Fibroblast of skin of right biceps (primary cell): Measurements from ENCODE around the gene RUFY3.
"Not testable (repeated sequence)": the region's sequence is repeated elsewhere in the genome, so short reads cannot be mapped to it uniquely, and the experiment has no call there.

Experiments used
- DNase-seq: peaks from one replicate; pipeline ENCODE4 v3.0.0-alpha.2; 2013

Gene RUFY3

DNA sequence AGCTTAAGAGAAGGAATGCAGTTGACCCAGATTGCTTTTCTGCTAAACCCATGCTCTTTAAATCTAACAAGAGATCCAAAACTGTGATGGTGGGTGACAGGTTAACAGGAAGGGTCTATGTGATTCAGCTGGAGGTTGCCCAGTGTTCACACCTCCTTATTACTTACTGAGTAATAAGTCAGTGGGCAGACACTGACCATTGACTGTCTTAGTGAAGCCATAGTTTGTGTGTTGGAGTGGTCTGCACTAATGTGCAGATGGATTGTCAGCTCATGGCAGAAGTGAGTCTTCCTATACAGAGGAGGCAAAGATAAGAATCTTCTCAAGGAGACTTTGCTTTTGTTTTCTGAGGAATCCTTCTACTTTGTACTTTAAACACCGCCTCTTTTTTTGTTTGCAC lies 15.2 kb upstream of the RUFY3 start:
- no peak for DNase-seq

DNA sequence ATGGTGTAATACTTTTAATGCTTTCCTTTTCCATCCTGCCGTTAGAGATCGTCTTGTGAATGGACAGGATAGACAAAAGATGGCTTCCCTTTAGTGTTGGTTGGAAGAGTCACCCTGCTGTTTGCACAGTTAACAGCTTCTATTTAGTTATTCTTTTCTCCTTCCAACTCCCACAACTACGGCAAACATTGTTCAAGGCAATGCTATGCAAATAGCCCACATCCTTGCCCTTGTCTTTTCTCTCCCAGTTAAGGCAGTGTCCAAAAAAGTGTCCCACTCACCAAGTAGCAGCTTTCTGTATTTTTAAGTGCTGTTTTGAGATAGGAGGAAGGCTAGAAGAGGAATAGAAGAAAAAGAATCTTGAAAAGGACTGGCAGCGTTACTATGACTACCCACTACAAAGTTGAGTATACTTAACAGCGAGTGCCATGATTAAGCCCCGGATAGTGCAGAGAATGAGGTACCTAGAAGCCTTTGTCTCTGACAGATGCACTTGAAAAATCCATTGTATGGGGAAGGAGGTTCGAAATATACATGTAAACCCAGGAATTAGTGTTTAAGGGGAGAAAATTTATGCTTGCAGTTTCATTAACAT lies 12.1 kb upstream of the RUFY3 start:
- no peak for DNase-seq

DNA sequence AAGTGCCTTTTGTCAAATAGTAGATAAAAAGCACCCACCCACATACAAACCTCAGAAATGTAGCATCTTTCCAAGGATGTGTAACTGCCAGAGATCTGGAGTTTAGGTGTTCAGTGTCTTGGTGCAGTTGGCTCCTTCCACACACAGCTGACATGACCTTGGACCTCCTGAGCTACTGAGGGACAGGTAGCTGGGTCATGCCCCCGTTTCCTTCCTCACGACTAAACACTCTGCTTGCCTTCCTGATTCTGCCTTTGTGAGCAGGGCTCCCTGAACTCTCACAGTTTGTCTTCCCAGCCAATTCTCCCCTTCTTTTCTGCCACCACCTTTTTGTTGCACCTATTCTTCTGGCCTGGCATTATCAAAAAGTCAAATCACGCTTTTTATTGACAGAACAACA lies 10.2 kb upstream of the RUFY3 start:
- DNase-seq: no peak

DNA sequence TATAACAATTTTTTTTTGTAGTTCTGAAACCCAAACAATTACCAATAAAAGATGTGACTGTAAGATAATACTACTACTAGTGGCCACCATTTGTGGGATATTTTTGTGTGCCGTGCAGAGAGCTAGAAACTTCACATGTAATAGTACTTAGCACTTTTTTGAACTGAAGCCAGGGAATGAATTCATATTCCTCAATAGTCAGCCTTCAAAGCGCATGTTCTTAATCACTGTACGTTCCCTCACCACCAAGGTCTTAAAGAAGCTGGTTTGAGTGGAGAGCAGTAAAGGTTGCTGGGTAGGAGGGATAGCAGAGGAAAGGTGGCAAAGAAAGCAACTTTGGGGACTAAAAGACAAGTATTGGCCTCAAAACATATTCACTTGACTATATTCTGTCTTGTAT lies 9.6 kb upstream of the RUFY3 start:
- DNase-seq: peak; percentile 22

DNA sequence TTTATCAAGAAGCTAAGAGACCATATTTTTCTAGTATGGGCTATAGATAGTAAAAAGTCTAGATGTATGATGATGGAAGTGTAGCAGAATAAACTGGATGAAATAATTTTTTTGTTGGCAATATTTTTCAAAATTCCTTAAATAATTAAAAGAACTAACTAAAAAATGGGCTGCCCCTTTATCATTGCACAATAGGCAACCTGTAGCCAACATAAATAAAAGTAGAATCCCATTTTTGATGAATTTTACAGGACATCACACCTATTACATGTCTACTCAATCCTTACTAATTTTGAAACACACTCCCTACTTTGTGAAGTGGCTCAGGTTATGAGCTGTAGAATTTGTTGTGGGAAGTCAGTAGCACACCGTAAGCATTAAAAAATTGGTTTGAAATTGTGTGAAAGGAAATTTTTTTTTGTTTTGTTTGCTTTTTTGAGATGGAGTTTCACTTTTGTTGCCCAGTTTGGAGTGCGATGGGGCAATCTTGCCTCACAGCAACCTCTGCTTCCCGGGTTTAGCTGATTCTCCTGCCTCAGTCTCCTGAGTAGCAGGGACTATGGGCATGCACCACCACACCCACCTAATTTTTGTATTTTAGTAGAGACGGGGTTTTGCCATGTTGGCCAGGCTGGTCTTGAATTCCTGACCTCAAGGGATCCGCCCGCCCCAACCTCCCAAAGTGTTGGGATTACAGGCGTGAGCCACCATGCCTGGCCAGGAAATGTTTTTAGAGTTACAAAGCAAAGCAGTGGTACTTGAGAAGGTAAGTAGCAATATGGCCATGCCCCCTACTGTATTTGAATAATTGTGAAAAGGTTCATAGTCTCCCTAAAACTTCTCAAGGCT lies 8.9 kb upstream of the RUFY3 start:
- DNase-seq: no peak

DNA sequence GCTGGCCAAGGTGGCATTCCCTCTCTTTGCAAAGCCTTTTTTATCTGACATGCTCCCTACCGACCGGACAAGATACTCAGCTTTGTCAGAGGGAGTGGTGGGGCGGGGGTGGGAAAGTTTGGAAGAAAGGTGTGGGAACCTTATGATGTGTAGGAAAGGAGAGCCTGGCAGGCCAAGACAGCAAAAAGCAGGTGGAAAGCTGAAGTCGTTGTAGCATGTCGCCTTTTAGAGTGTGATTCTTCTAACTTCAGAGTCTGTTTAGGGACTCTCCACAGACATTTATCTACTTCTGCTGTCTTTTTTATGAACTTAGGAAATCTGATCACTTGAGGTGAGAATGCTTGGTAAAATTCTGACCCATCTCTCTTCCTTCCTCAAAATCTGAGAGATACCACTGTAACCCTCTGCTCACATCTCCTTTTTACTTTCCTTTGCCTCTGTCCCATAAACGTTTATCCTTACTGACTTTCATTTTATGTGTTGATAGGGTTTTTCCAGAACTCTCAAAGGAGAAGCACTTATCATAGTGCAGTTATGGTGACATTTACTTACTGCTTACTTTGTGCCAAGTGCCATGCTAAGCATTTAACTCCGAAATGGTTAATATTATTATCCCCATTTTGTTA lies 8.2 kb upstream of the RUFY3 start:
- DNase-seq: no peak

DNA sequence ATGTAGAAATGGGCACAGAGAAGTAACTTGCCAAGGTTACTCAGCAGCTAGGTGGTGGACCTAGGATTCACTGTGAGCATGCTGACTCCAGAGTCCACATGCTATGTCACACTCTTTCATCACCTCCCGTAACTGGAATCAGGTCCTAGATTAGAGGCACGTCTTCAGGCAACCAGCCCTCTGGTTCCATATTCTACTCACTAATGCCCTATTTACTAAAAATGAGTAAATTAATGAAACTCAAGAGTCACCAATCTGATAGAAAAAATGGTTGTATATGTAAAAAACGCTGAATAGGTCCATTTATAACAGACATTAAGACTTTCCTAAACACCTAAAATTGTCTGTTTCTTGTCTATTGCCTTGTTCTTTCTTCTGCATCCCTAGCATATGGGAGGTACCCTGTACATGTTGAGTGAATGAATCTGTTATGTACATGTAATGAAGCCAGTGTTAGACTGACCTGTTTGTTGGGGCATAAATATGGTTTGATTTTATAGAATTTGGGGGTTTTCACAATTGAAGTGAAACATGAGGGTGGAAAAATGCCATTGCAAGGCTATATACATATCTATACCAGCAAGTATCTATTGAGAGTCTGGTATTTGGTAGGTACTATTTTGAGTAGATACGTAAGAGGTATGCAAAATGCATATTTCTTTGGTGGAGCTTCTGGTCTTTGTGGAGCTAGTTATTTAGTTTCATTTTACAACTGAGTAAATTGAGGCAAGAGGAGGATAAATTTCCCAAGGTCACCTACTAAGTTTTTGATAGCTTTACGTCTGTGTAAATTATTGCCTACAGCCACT lies 7.5 kb upstream of the RUFY3 start:
- no peak for DNase-seq

DNA sequence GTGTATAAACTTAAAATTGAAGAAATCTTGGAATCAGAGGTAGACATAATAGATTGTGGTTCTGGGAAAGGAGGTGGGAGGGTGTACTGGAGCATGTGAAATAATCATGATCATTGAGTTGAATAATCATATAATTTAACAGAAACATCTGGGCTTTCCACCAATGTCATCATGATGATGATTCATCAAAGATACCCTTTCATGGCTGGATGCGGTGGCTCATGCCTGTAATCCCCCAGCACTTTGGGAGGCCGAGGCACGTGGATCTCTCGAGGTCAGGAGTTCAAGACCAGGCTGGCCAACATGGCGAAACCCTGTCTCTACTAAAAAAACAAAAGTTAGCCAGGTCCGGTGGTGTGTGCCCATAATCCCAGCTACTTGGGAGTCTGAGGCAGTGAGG lies 6.7 kb upstream of the RUFY3 start:
- DNase-seq: peak; percentile 53

DNA sequence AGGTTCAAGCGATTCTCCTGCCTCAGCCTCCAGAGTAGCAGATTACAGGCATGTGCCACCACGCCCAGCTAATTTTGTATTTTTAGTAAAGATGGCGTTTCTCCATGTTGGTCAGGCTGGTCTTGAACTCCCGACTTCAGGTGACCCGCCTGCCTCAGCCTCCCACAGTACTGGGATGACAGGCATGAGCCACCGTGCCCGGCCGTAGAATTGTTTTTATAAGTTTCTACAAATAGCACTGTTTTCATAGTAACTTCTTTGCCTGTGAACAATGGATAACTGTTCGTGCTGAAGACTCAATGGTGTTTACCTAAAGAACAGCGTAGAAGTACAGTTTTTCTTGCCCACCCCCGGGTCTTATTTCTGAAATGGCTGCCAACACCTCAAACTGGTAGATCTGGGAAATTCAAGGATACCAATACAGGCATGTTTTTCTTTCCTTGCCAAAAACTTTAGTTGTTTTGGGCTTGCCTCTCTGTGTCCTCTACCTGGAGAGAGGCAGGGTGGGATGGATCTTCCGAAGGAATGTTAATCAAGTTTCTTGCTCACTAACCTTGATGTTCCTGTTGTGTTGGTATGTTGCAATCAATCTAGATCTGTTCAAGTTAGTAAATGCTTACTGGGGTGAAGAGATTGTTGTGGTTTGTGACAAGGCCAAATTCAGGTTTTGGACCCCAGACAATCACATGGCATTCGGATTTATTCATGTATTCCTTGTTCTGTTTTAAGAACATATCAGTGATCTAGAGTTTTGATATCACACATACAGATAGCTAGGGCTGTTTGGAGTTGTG lies 2.8 kb upstream of the RUFY3 start:
- DNase-seq: no peak

DNA sequence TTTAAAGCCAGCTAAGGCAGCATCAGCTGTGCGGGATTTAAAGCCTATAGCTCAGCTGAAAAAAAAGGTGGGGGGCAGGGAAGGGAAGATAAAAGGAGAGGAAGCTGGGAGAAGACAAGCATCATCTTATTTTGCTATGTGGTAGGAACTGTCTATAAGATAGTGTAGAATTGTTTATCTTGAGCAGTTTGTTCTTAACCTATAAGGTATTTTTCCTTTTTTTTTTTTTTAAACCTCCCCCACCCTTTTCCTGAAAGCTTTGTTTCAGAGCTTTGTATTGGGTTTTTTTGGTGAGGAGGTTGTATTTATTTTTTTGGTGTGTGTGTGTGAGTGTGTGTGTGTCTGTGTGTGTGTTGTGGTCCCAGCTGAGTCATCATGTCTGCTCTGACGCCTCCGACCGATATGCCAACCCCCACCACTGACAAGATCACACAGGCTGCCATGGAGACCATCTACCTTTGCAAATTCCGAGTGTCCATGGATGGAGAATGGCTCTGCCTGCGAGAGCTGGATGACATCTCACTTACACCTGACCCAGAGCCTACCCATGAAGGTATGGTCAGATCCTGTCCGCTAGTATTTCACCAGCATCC lies 531 bp downstream of the RUFY3 start:
- peak; percentile 79 for DNase-seq

DNA sequence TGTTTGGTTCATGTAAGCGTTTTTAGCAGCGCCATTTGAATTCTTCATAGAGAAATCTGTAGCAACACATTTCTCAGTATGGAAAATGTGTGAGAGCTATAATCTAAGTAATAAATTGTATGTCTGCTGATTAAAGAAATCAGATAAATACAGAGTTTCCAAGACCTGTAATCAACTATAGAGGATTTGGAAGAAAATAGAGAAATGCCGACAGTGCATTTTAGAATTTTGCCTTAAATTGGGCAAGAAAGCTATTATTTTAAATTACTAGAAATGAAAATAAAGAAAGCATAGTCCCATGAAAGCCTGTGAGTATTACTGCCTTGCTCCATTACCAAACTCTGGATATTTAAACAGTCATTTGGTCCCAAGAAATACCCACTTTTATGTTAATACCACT lies 2.7 kb downstream of the RUFY3 start:
- DNase-seq: no peak

DNA sequence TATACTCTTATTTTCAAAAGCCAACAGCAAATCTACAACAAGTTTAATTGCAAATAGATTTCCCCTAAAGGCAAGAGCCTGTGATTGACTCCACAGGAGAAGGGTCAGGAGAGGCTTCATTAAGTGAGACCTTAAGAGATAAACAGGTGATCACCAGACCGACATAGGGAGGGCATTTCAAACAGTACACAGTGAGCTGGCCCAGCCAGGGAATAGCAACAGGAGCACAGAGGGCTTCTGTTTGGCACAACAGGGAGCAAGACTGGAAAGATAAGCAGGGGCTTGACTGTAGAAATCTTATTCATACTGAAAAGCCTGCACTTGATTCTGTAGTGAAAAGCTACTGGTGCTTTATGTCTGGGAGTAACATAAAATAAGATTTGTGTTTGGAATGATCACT lies 3.9 kb downstream of the RUFY3 start:
- no peak for DNase-seq

DNA sequence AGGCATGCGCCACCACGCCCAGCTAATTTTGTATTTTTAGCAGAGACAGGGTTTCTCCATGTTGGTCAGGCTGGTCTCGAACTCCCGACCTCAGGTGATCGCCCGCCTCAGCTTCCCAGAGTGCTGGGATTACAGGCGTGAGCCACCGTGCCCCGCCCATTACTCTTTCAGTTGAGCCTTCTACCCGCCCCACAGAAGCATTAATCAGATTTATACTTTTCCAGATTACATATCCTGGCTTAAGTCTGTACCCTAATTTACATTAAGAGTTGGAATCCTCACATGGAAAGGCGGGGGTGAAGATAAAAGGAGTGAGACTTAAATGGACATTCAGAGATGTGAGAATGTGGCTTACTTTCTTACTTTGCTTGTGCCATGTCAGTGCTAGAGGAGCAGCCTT lies 4.8 kb downstream of the RUFY3 start:
- not testable (repeated sequence) for DNase-seq

DNA sequence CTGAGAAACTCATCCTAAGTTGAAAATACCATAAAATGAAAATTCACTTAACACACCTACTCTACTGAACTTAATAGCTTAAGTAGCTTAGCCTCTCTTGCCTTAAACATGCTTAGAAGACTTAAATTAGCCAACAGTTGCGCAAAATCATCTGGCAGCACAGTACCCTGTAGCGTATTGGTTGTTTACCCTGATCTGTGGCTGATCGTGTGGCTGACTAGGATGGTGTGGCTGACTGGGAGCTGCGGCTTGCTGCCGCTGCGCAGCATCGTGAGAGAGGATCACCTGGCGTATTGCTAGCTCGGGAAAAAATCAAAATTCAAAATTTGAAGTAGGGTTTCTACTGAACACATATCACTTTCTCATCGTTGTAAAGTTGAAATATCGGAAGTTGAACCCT lies 6.3 kb downstream of the RUFY3 start:
- no peak for DNase-seq

DNA sequence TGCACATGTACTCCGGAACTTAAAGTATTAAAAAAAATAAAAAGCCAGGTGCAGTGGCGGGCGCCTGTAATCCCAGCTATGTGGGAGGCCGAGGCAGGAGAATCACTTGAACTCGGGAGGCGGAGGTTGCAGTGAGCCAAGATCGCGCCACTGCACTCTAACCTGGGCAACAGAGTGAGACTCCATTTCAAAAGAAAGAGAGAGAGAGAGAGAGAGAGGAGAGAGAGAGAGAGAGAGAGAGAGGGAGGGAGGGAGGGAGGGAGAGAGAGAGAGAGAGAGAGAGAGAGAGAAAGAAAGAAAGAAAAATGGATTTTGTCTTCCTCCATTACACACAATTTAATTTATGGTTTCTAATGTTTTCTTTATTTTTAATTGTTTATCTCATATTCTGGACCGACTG lies 11.1 kb downstream of the RUFY3 start:
- DNase-seq: not testable (repeated sequence)

DNA sequence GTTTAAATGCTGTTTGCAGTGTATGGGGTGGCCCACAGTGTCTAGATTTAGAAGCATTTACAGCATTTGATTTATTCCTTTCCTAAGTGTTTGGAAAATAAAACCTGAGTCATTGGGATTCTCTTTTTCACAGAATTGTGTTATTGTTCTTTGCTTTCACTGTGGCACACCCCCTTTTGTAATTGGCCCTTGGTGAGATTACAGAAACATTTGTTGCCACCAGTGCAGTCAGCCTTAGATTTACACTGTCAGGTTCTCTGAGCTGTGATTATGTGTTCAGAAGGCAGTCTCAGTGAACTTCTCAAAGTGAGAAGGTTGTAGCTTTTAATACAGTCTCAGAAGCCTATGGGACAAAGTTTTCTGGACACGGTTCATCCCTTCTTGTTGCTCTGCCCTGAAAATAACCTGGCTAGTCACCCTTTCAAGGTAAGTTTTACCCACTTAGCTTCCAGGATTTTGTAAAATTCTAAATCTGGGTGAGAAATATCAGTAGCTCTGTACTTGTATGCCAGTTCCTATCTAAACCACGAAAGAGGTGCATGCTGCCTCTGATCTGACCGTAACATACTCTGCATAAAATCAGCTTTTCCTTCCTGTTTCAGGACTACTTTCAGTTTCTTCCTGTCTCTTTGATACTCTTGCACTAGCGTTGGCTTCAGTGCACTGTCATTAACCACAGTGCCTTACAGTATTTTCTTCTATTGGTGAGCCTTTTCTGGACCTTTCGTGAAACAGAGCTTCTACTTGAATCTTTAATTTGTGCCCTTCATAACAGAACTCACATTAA lies 12.6 kb downstream of the RUFY3 start:
- DNase-seq: peak; percentile 27

DNA sequence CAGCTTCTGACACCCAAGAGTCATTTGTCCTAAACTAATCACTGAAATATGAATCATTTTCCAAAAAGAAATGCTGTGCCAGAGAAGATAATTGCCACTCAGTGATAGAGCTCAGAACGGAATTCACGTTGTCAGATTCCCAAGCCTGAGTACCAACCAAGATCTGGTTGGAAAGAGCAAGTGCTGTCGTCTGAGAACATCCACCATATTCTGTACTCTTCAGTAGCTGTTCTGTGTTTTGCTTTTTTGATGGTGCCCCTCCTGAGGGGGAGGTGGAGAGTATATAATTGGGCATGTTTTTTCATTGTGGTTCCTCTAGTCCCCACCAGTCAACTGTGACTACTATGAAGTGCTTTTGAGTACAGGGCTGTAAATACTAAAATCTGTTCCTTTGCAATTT lies 13.2 kb downstream of the RUFY3 start:
- DNase-seq: no peak

DNA sequence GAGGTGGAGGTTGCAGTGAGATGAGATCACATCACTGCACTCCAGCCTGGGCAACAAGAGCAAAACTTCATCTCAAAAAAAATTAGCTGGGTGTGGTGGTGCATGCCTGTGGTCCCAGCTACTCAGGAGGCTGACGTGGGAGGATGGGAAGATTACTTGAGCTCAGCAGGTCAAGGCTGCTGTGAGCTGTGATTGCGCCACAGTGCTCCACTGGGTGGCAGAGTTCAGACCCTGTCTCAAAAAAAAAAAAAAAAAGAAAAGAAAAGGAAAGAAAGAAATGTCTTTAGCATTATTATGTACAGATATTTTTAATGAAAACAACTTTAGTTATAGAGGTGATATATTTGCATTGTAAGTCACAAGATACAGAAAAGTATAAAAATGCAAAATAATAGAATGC lies 14.2 kb downstream of the RUFY3 start:
- DNase-seq: peak; percentile 68

DNA sequence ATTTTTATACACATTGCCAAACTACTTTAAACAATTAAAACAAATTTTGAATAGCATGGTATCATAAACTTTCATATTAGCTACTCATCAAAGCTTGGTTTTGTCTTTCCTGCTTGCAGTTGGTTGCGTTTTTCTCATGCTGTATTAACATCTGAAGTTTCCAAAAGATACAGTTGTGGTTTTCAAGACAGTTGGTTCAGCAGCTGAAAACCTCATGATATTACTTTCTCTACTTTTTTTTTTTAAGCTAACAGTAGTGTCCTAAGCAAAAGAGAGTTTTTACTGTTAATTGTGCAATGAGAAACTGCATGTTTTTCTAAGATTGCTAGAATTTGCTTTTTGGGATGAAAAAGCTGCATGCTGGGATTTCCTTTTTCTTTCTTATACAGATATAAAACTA lies 15.2 kb downstream of the RUFY3 start:
- DNase-seq: no peak

DNA sequence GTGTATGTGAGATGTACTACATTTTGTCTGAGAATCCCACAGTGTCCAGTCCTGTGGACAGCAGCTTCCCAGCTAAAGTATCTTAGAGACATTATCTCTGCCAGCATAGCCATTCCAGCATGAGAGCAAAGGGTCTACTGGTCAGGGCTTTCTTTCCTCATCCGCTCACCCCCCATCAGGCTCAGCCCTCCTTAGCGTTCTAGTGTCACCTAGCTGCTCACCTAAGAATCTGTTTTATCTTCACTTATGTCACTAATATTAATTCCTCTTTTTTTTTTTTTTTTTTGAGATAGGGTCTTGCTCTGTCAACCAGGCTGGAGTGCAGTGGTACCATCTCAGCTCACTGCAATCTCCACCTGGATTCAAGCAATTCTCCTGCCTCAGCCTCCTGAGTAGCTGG lies 15.6 kb downstream of the RUFY3 start:
- no peak for DNase-seq
